COLO829 (cell line): ENCODE results near the gene CENPS.
A peak's percentile ranks its signal among the peaks of the same experiment; 100 is the strongest.
"Not testable (repeated sequence)": the region's sequence is repeated elsewhere in the genome, so short reads cannot be mapped to it uniquely, and the experiment has no call there.

Experiments used
- DNase-seq: peaks from one replicate; pipeline ENCODE4 v3.0.0; 2012; ENCODE audit warnings: low spot score

Gene CENPS

GRCh38 chr1:10451287-10451686 lies 21.1 kb downstream of the CENPS start:
- no peak for DNase-seq

GRCh38 chr1:10456048-10456447 lies 25.8 kb downstream of the CENPS start:
- DNase-seq = no peak

- no peak for DNase-seq
Observed at GRCh38 chr1:10456661-10457060, 26.4 kb downstream of the CENPS start.

- DNase-seq = not testable (repeated sequence)
Observed at GRCh38 chr1:10457462-10457861, 27.2 kb downstream of the CENPS start.

- DNase-seq = no peak
Observed at GRCh38 chr1:10457875-10458274, 27.6 kb downstream of the CENPS start.

GRCh38 chr1:10459184-10459583 lies 29.0 kb downstream of the CENPS start:
- DNase-seq = no peak

- no peak for DNase-seq
Observed at GRCh38 chr1:10467078-10467477, 36.8 kb downstream of the CENPS start.

GRCh38 chr1:10470043-10470442 lies 39.8 kb downstream of the CENPS start:
- DNase-seq = no peak

GRCh38 chr1:10471411-10472219 lies 41.4 kb downstream of the CENPS start:
- DNase-seq = no peak

GRCh38 chr1:10472220-10473144 lies 42.2 kb downstream of the CENPS start, which contains the start of gene DFFA:
DFFA (minus strand) TSS chr1:10472529; CDS start chr1:10472458, 71 bp downstream.
- DNase-seq = peak; percentile 94

- DNase-seq = no peak
Observed at GRCh38 chr1:10473145-10473765, 43.0 kb downstream of the CENPS start.

GRCh38 chr1:10474309-10474612 lies 44.0 kb downstream of the CENPS start:
- not testable (repeated sequence) for DNase-seq

- peak; percentile 86 for DNase-seq
Observed at GRCh38 chr1:10474613-10475507, 44.6 kb downstream of the CENPS start, which contains the start of gene PEX14. PEX14 (plus strand) TSS chr1:10474950; CDS start chr1:10474967, 17 bp downstream.

GRCh38 chr1:10475510-10475909 lies 45.3 kb downstream of the CENPS start:
- DNase-seq = no peak

- DNase-seq = no peak
Observed at GRCh38 chr1:10479296-10479695, 49.1 kb downstream of the CENPS start.

GRCh38 chr1:10480614-10481013 lies 50.4 kb downstream of the CENPS start:
- no peak for DNase-seq

GRCh38 chr1:10484521-10484920 lies 54.3 kb downstream of the CENPS start:
- no peak for DNase-seq

- DNase-seq = no peak
Observed at GRCh38 chr1:10489291-10490055, 59.2 kb downstream of the CENPS start.

GRCh38 chr1:10490286-10490970 lies 60.2 kb downstream of the CENPS start:
- no peak for DNase-seq
